ENCODE measurements around the gene EIF4H.
"Not testable (repeated sequence)": the region's sequence is repeated elsewhere in the genome, so short reads cannot be mapped to it uniquely, and the experiment has no call there.

GRCh38 chr7:74224907-74225306 is 50.8 kb downstream of the EIF4H start:
- not testable (repeated sequence) for TF ChIP-seq POLR2A (IDR thresholded peaks at IDR 0.05; ENCODE audit: low read depth)
- TF ChIP-seq, protein P1, sequence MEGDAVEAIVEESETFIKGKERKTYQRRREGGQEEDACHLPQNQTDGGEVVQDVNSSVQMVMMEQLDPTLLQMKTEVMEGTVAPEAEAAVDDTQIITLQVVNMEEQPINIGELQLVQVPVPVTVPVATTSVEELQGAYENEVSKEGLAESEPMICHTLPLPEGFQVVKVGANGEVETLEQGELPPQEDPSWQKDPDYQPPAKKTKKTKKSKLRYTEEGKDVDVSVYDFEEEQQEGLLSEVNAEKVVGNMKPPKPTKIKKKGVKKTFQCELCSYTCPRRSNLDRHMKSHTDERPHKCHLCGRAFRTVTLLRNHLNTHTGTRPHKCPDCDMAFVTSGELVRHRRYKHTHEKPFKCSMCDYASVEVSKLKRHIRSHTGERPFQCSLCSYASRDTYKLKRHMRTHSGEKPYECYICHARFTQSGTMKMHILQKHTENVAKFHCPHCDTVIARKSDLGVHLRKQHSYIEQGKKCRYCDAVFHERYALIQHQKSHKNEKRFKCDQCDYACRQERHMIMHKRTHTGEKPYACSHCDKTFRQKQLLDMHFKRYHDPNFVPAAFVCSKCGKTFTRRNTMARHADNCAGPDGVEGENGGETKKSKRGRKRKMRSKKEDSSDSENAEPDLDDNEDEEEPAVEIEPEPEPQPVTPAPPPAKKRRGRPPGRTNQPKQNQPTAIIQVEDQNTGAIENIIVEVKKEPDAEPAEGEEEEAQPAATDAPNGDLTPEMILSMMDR (IDR thresholded peaks at IDR 0.05), result not testable (repeated sequence)
